GM23338 (cell line): ENCODE data around the gene TAL2. TPM values are rescaled to one million over a fixed set of nuclear protein-coding genes. Genes with fewer than 3 reads are reported as not detected.

Experiments used
- ATAC-seq: fragments of 200-7000 bp; cut with Tn5 transposase; 3 replicates; pipeline ENCODE4 v1.9.1; 2020
- DNase-seq: peaks from one replicate; pipeline ENCODE4 v3.0.0-alpha.2; 2015; ENCODE audit warnings: low spot score
- H2AFZ ChIP-seq: fragments of 200-600 bp; sonication (generic); 2 replicates; pipeline ENCODE4 v1.8.0; 2016; ENCODE audit warnings: antibody characterized with exemption, mild to moderate bottlenecking, moderate library complexity
- H3F3A ChIP-seq: fragments of 200-600 bp; sonication (generic); replicated peaks from 2 replicates; pipeline ENCODE4 v1.8.0; 2017; ENCODE audit warnings: antibody characterized with exemption, mixed run types, low read depth
- H3K27ac ChIP-seq: fragments of 200-600 bp; sonication (generic); 2 replicates; pipeline ENCODE4 v1.6.1; 2016; ENCODE audit warnings: low read depth
- H3K27me3 ChIP-seq: fragments of 200-600 bp; sonication (generic); 2 replicates; pipeline ENCODE4 v1.8.0; 2016; ENCODE audit warnings: mild to moderate bottlenecking, mixed run types, moderate library complexity; ENCODE audit not compliant: insufficient read depth
- H3K36me3 ChIP-seq: fragments of 200-600 bp; sonication (generic); 2 replicates; pipeline ENCODE4 v1.8.0; 2016; ENCODE audit warnings: mild to moderate bottlenecking; ENCODE audit not compliant: insufficient read depth
- H3K4me1 ChIP-seq: fragments of 200-600 bp; sonication (generic); 2 replicates; pipeline ENCODE4 v1.8.0; 2016; ENCODE audit warnings: mild to moderate bottlenecking, moderate library complexity; ENCODE audit not compliant: insufficient read depth
- H3K4me2 ChIP-seq: fragments of 200-600 bp; sonication (generic); 2 replicates; pipeline ENCODE4 v1.7.1; 2017; ENCODE audit warnings: mixed run types
- H3K4me3 ChIP-seq: fragments of 200-600 bp; sonication (generic); 2 replicates; pipeline ENCODE4 v1.6.1; 2016; ENCODE audit warnings: mixed run types
- H3K79me2 ChIP-seq: fragments of 200-600 bp; sonication (generic); replicated peaks from 2 replicates; pipeline ENCODE4 v1.8.0; 2017; ENCODE audit warnings: mild to moderate bottlenecking; ENCODE audit not compliant: insufficient read depth
- H3K9me2 ChIP-seq: fragments of 200-600 bp; sonication (generic); 2 replicates; pipeline ENCODE4 v1.8.0; 2017; ENCODE audit not compliant: insufficient read depth
- H4K20me1 ChIP-seq: fragments of 200-600 bp; sonication (generic); replicated peaks from 2 replicates; pipeline ENCODE4 v1.8.0; 2017; ENCODE audit warnings: mild to moderate bottlenecking; ENCODE audit not compliant: insufficient read depth
- H3K27ac Mint-ChIP-seq: 2 replicates; pipeline ENCODE4 v1.8.0; 2020; ENCODE audit warnings: inconsistent platforms, mild to moderate bottlenecking, moderate library complexity, mixed read lengths
- H3K27me3 Mint-ChIP-seq: 3 replicates; pipeline ENCODE4 v1.8.0; 2022; ENCODE audit warnings: low read depth, mild to moderate bottlenecking, moderate library complexity, mixed read lengths, inconsistent platforms; ENCODE audit not compliant: insufficient read depth, poor library complexity
- H3K36me3 Mint-ChIP-seq: 3 replicates; pipeline ENCODE4 v1.8.0; 2021; ENCODE audit warnings: low read depth, mild to moderate bottlenecking, inconsistent platforms, moderate library complexity, mixed read lengths
- H3K4me1 Mint-ChIP-seq: 3 replicates; pipeline ENCODE4 v1.8.0; 2020; ENCODE audit warnings: mild to moderate bottlenecking, inconsistent platforms, mixed read lengths
- H3K4me3 Mint-ChIP-seq: 3 replicates; pipeline ENCODE4 v1.8.0; 2021; ENCODE audit warnings: moderate library complexity, mild to moderate bottlenecking, inconsistent platforms, mixed read lengths
- H3K9me3 Mint-ChIP-seq: 3 replicates; pipeline ENCODE4 v1.8.0; 2020; ENCODE audit warnings: moderate library complexity, mild to moderate bottlenecking, inconsistent platforms, mixed read lengths
- ETS1 ChIP-seq: IDR thresholded peaks from 2 replicates; pipeline ENCODE4 v1.6.1; 2016; ENCODE audit warnings: antibody characterized with exemption
- EZH2phosphoT487 ChIP-seq: fragments of 200-600 bp; sonication (generic); IDR thresholded peaks from one replicate; pipeline ENCODE4 v1.8.1; 2018; ENCODE audit warnings: antibody characterized with exemption; ENCODE audit not compliant: unreplicated experiment
- JUNB ChIP-seq: IDR thresholded peaks from one replicate; pipeline ENCODE4 v1.6.1; 2016; ENCODE audit warnings: antibody characterized with exemption; ENCODE audit not compliant: unreplicated experiment
- POLR2AphosphoS5 ChIP-seq: IDR thresholded peaks from 2 replicates; pipeline ENCODE4 v1.6.1; 2016; ENCODE audit warnings: antibody characterized with exemption, low read depth
- REST ChIP-seq: IDR thresholded peaks from one replicate; pipeline ENCODE4 v1.6.1; 2018; ENCODE audit warnings: antibody characterized with exemption; ENCODE audit not compliant: unreplicated experiment
- STAT1 ChIP-seq: IDR thresholded peaks from one replicate; pipeline ENCODE4 v1.6.1; 2016; ENCODE audit warnings: antibody characterized with exemption; ENCODE audit not compliant: unreplicated experiment
- ZNF114 ChIP-seq: fragments of 250-450 bp; sonication (Bioruptor Pico); IDR thresholded peaks from 2 replicates; pipeline ENCODE4 v1.5.0; 2020; ENCODE audit warnings: mild to moderate bottlenecking, moderate library complexity
- polyA plus RNA-seq: library from polyadenylated mRNA; unstranded; fragments of >200 nt; fragmentation: Nextera tagmentation; extraction: Ambion mirVana; gene quantifications from 2 replicates; pipeline ENCODE4 v1.2.1, GENCODE V29; 2016
- total RNA-seq: library from RNA; depleted of rRNA; stranded (reverse); fragments of >200 nt; shearing (Covaris generic); gene quantifications from 2 replicates; pipeline ENCODE4 v1.2.3, GENCODE V29; 2014
- TF ChIP-seq, protein P1 (sequence below), 2 experiments: fragments of 200-600 bp in 1 of 2; sonication (generic) in 1 of 2; conservative IDR thresholded peaks; 2 replicates each; pipeline versions ENCODE4 v1.5.1 to v1.6.1; 2016 to 2017; ENCODE audit warnings: antibody characterized with exemption in 2 of 2, low read depth in 2 of 2, mild to moderate bottlenecking in 2 of 2, moderate library complexity in 1 of 2

Gene TAL2
- total and polyA plus RNA-seq, 2 experiments from 2014 or later: 0.79 TPM; not detected in 1

DNA sequence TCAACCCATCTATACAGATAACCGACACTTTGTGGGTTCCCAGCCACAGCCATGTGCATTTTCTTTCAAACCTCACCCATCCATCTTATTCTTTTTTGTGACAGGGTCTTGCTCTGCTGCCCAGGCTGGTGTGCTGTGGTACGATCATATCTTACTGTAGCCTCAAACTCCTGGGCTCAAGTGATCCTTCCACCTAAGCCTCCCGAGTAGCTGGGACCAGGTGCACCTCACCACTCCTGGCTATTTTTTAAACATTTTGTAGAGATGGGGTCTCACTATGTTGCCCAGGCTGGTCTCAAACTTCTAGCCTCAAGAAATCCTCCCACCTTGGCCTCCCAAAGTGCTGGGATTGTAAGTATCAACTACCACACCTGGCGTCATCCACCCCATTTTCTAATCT, 24.7 kb downstream of the TAL2 start:
- no peaks in the 10 kb centered on the region for H3K9me3 Mint-ChIP-seq
- H3K27ac Mint-ChIP-seq: no peak overlapping the region
- no peak overlapping the region for H3K27ac ChIP-seq
- TF ChIP-seq, protein P1, sequence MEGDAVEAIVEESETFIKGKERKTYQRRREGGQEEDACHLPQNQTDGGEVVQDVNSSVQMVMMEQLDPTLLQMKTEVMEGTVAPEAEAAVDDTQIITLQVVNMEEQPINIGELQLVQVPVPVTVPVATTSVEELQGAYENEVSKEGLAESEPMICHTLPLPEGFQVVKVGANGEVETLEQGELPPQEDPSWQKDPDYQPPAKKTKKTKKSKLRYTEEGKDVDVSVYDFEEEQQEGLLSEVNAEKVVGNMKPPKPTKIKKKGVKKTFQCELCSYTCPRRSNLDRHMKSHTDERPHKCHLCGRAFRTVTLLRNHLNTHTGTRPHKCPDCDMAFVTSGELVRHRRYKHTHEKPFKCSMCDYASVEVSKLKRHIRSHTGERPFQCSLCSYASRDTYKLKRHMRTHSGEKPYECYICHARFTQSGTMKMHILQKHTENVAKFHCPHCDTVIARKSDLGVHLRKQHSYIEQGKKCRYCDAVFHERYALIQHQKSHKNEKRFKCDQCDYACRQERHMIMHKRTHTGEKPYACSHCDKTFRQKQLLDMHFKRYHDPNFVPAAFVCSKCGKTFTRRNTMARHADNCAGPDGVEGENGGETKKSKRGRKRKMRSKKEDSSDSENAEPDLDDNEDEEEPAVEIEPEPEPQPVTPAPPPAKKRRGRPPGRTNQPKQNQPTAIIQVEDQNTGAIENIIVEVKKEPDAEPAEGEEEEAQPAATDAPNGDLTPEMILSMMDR (conservative IDR thresholded peaks at IDR 0.05; ENCODE audit: low read depth in 2 of 2): no peak
- no peak for TF ChIP-seq REST
- no peak for TF ChIP-seq JUNB
- TF ChIP-seq EZH2phosphoT487: no peak
- TF ChIP-seq STAT1: no peak
- no peak for TF ChIP-seq ZNF114
- TF ChIP-seq POLR2AphosphoS5: no peak
- no peak overlapping the region for H3K4me3 Mint-ChIP-seq
- no peak for DNase-seq
- H3K79me2 ChIP-seq: no peaks in the 10 kb centered on the region
- no peaks in the 10 kb centered on the region for H3K9me2 ChIP-seq
- H3K27me3 Mint-ChIP-seq: peaks cover 3% of the 10 kb centered on the region
- ATAC-seq: no peak
- H3K36me3 Mint-ChIP-seq: no peaks in the 10 kb centered on the region
- H3K4me3 ChIP-seq: no peak overlapping the region
- H3K4me2 ChIP-seq: no peak overlapping the region
- no peaks in the 10 kb centered on the region for H3K36me3 ChIP-seq
- no peaks in the 10 kb centered on the region for H4K20me1 ChIP-seq
- H2AFZ ChIP-seq: no peak overlapping the region
- no peaks in the 10 kb centered on the region for H3K27me3 ChIP-seq
- H3K4me1 Mint-ChIP-seq: peaks cover 6% of the 10 kb centered on the region; the same call in 2 of the 3 replicates
- H3K4me1 ChIP-seq: 0 out of 2 replicates have a peak, but pooled peaks cover 4% of the 10 kb centered on the region
- no peaks in the 10 kb centered on the region for H3F3A ChIP-seq

DNA sequence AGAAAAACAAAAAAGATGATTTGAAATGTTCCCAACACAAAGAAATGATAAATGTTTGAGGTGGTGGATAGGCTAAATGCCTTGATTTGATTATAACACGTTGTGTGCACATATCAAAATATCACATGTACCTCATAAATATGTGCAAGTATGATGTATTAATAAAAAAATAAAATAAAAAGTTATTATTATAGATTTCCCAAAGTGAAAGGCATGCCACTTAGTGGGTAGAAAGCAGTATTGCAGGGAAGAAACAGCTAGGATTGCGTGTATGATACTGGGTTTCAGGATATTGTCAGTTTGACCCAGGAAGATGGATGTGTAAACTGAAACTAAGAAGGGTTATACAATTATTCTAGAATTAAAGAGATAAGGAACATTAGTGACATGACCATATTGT, 28.5 kb downstream of the TAL2 start:
- Mint-ChIP-seq H3K27me3 (peaks cover 22% of the 10 kb centered on the region), H3K9me3 (no peaks in the 10 kb centered on the region), H3K27ac (no peak overlapping the region), H3K4me1 (peaks cover 9% of the 10 kb centered on the region; the same call in 2 of the 3 replicates), H3K36me3 (no peaks in the 10 kb centered on the region), H3K4me3 (no peak overlapping the region)
- DNase-seq (peak; percentile 34), ATAC-seq (no peak)
- H3K9me2 ChIP-seq: no peaks in the 10 kb centered on the region
- H3K4me3 ChIP-seq: no peak overlapping the region
- H4K20me1 ChIP-seq: no peaks in the 10 kb centered on the region; the same call in 1 of the 2 replicates
- H3K27me3 ChIP-seq: peaks cover 25% of the 10 kb centered on the region
- no peaks in the 10 kb centered on the region for H3F3A ChIP-seq
- no peak overlapping the region for H3K4me2 ChIP-seq
- H2AFZ ChIP-seq: no peak overlapping the region
- no peaks in the 10 kb centered on the region for H3K79me2 ChIP-seq
- H3K4me1 ChIP-seq: peaks cover 8% of the 10 kb centered on the region
- TF ChIP-seq ETS1: no peak
- TF ChIP-seq, protein P1 (conservative IDR thresholded peaks at IDR 0.05; ENCODE audit: low read depth in 2 of 2): peak; percentile 37 to 45
- no peak overlapping the region for H3K27ac ChIP-seq
- H3K36me3 ChIP-seq: no peaks in the 10 kb centered on the region
